Epithelial cell of prostate (primary cell): Measurements from ENCODE around the gene EEF1AKMT3.
"Not testable (repeated sequence)": the region's sequence is repeated elsewhere in the genome, so short reads cannot be mapped to it uniquely, and the experiment has no call there.

Experiments used
- DNase-seq: peaks from one replicate; pipeline ENCODE4 v3.0.0-alpha.2; 2011; ENCODE audit warnings: low read depth, low spot score
- H3K27ac ChIP-seq: fragments of 450-650 bp; 2 replicates; pipeline ENCODE4 v1.5.1; 2017; ENCODE audit warnings: mild to moderate bottlenecking

EEF1AKMT3 gene

DNA sequence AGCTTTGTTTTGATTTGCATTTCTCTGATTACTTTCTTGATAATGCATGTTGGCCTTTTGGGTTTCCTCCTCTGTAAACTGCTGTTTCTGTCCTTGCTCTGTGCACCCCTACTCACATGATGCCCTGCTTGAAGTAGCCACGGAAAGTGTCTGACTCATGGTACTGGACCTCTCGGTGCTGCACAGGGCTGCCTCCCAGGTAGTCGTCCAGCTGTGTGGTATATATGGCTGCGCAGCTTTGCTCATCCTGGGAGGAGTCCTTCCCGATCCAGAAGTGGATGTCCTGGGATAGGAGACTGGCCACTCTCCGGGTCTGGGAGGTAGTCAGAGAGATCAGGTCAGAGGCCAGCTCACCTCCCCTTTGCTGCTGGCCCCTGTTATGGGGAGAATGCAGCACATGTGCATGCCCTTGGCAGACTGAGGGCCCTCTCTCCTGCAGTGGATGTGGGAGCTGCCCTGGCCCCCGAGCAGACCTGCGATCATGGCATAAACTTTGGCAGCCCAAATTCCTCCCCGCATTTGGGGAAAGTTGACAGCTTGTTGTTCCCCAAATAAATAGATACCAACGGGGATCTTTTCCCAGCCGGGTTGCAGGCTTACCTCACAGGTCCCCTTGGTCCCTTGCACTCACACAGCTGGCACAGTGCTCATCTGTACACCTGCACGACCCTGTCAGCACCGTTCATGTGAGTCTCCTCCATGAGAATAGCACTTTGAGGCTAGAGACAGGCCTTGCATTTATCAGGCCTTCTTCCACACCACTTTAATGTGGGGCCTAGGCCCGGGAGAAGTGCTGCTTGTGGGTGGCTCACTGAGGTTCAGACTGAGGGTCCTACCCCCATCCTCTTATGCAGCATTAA, 40.9 kb downstream of the EEF1AKMT3 start:
- no peak for DNase-seq
- no peak overlapping the region for H3K27ac ChIP-seq

DNA sequence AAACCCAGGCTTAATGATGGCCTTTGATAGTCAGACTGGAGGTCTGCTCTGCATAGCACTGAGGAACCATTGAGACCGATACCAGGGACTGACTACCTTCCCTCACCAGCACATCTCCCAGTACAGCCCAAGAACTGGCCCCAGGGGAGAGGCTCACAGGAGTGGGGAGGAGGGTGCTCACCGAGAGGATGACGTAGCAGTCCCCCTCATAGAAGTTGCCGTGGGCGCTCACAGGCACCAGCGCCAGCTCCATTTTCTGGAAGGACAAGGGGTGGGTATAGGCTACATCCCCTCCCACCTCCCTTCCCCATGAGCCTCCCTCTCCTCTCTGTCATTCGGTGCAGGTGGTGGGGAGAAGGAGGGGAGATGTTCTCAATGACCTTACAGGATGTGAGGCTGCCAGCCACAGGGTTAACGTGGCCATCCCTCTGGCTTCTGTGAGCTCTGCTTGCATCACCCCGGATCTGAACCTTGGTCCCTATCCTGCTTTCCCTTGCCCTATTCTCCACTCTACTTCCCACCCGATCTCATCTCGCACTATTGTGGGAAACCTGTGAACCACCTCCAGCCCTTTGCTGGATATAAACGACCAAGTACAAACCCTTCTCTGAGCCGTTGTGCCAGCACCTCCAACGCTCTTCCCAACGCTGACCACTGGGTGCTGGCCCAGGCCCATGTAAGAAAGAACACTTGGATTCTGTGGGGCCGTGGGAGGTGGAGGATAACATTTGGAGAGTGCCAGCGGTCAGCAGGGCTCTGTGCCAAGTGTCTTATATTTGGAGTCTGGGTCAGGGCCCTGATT, 41.8 kb downstream of the EEF1AKMT3 start:
- no peak for DNase-seq
- no peak overlapping the region for H3K27ac ChIP-seq

DNA sequence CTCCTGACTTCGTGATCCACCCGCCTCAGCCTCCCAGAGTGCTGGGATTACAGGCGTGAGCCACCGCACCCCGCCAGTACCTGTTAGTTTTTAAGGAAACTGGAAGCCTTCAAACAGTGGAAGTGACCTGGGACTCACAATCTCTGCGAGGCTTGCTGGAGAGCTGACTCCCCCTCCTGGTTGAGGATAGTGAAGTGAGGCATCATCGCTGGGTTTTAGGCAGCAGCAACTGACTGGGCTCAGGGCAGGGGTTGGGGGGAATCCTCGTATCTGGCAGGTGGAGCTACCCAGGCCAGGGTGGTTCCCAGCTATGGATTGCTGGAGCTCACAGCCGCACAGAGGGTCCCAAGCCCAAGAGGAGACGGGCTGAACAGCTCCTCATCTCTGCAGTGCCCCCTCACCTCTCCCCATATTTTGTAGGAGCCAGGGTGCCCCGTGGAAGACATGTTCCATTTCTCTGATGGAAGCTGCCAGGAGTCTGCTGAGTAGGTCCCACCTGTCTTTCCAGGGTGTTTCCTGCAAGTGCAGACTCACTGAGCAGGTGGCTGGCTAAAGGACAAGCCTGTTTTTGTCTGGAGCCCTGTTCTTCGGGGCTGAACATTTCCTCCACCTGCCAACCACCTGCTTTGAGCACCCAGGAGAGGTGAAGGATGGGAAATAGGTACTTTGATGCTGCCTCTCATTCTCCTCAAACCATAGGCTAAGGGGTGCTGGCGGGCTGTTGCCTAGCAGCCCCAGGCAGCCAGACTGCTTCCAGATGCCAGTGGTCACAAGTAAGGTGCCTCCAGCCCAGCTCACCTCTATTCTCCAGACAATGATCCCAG, 43.0 kb downstream of the EEF1AKMT3 start:
- no peak overlapping the region for H3K27ac ChIP-seq
- DNase-seq: no peak

DNA sequence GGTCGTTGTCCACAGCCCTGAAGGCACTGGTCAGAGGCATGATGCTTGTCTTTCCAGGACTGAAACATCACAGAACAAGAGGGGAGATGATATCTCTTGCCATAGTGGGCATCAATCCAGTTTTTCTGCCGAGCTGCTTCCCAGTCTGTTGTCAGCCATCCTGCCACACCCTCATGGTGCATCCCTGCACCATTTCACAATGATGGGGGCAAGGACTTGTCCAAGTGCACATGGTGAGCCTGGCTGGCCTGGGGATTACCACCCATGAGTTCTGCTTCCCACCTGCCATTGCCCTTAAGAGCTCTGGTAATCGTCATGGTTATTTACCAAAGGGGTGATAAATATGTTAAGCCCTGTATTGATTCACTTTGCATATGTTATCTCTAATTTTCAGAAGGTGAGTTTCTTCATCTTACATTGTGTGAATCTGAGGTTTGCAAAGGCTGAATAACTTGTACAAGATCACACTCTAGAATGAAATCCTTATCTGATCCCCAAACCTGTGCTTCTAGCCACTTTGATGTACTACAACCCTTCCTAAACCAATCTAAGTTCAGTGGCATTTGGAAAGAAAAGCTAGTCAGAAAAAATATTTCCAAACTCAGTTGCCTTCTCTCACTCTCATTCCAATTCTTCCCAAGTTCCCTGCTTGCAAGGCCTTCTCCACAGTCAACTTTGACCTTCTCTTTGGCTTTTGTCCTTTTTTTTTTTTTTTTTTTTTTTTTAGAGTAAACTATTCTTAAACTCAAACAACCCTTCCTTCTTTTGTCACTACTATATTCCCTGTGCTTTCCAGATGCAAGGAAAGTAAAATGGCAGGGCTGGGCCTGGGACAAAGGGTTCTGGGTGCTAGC, 43.8 kb downstream of the EEF1AKMT3 start:
- no peak overlapping the region for H3K27ac ChIP-seq
- no peak for DNase-seq

DNA sequence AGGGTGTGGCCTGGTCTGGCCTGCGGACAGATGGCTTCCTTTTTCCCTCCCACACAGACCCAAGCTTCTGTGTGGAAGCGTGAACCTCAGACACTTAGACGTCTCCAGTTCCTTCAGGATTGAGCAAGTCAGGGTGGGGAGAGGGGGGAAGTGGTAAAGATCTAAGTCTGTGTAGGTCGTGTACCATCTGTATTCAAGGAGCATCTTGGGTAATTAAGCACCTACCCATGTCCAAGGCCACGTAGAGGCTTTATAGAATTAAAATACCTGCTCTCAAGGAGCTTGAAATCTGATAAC, 44.4 kb downstream of the EEF1AKMT3 start:
- DNase-seq: no peak
- no peak overlapping the region for H3K27ac ChIP-seq

DNA sequence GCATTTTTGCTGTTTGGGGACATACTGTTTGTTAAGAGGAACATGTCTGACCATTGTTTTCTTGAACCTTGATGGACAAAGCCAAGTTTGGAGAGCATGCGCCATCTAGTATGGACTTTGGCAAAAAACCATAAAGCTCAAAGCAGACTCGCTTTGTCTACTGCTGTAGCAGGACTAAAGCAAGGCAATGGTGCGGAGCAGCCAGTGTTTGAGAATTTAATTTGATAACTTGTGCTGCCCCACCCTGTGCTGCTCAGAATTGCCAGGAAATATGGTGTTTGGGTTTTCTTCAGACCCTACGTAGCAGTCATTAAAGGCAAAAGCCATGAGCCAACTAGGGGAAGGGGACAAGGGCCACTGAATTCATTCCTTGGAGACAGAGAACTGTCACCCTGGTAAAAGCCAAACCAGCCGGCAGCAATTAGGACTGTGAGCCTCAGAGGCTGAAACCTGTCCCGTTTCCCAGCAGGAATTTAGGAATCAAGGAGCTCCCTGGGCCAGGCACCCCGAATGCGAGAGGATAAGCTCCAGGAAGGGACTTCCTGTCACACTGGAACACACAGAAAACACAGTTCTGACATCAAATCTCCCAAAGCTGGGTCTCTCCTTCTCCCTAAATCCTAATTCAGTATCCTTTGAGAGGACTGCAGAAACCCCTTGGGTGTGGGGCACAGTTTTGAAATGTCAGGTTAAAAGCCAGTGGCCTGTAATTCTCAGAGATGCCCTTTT, 45.0 kb downstream of the EEF1AKMT3 start:
- H3K27ac ChIP-seq: no peak overlapping the region
- DNase-seq: no peak

DNA sequence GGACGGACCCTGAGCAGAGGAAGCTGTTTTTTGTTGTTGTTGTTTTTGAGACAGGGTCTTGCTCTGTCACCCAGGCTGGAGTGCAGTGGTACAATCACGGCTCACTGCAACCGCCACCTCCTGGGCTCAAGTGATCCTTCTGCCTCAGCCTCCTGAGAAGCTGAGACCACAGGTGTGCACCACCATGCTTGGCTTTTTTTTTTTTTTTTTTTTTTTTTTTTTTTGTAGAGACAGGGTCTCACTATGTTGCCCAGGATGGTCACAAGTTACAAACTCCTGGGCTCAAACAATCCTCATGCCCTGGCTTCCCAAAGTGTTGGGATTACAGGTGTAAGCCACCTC, 45.5 kb downstream of the EEF1AKMT3 start:
- H3K27ac ChIP-seq, DNase-seq: not testable (repeated sequence)

DNA sequence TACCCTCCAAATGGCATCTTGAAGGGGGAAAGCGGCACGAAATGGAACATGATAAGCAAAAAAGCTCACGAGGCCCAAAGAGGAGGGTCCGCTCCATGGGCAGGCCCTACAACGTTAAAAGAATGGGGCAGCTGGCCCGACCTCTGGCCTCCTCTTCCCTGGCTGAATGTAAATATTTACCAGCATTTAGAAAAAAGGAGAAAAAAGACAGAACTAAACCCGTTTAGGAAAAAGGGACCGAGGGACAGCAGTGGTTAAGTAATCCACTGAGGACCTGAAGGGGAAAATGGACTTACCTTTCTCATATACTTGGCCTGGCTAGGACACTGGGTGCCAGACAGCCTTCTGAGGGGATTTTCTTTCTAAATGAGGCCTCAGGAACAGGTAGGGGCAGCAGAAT, 47.7 kb downstream of the EEF1AKMT3 start:
- H3K27ac ChIP-seq, DNase-seq: not testable (repeated sequence)

DNA sequence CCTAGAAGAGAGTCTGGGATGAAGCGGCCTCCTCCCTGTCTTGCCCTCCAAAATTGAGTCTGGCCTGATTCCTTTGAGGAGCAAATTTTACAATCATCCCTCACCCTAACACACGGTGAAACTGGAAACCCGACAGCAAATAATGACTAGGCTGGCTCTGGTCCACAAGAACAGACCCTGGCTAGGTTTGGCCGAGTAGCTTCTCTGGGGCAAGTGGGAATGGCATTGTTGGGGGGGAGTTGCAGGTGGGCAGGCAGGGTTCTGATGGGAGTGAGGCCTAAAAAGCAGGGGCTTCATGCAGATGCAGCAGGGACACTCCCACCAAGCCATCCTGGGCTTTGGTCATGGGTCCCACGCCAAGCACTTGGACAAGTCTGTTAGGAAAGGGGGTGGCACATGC, 48.6 kb downstream of the EEF1AKMT3 start:
- not testable (repeated sequence) for H3K27ac ChIP-seq, DNase-seq

DNA sequence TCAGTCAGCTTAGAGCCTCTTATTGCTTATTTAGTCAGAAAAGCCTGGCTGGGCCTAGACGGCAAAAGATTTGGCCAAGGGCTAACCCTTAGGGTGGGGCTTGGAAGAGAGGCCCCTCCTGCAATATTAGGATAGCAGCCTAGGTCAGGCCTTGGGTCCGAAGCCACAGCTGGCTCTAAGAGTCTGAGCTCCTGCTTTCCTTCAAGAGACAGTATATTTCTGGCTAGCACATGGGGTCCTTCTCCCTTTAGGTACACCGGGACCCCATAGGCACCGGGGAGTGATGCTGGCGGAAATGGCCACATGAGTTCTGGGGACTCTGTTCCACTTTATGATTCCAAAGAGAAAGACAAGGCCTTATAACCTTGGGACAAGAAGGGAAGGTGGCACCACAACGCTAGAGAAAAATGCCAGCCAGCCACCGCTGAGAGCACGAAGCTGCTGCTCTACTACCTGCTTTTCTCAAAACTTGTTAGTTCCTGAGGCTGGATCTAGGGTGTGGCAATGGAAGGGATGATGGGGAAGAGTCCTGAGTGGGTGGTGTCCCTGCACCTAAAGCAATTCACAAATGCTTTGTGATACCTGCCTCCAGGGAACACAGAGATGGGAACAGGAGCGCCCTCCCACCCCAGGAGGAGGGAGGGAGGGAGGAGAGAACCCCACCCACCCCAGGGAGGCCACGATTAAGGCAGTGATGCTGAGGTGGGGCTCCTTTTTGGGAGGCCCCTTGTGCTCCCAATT, 49.2 kb downstream of the EEF1AKMT3 start:
- no peak overlapping the region for H3K27ac ChIP-seq
- no peak for DNase-seq

DNA sequence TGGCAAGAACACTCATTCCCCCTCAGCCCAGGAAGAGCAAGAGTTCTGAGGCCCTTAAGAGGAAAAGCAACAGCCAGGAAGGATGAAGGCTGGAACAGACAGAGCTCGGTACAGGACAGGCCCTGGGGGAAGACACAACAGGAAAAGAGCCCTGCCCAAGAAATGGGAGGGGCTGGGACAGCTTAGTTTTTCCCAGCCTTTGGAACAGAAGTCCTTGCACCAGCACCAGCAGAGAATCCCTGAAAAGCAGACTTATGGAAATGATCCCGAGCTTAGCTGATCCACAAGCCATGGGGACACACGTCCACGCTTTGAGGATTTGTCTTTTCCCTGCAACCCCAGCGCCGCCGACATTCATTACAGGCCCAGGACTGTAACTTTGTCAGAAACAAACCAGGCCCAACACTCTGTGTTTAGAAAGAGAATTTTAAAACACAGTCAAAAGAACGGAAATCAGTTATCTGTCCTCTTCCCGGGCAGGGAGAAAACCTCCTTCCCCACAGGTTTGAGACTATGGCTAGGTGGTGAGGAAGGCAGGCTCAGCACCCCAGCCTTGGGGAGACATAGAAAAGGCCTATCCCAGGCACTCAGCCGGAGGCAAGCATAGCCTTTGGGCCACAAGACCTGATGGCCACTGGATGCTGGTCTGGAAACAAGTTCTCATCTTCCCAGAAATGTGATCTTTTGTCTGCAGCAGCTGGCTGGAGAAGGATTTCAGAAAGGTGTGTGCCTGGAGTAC, 50.1 kb downstream of the EEF1AKMT3 start:
- DNase-seq: no peak
- no peak overlapping the region for H3K27ac ChIP-seq

DNA sequence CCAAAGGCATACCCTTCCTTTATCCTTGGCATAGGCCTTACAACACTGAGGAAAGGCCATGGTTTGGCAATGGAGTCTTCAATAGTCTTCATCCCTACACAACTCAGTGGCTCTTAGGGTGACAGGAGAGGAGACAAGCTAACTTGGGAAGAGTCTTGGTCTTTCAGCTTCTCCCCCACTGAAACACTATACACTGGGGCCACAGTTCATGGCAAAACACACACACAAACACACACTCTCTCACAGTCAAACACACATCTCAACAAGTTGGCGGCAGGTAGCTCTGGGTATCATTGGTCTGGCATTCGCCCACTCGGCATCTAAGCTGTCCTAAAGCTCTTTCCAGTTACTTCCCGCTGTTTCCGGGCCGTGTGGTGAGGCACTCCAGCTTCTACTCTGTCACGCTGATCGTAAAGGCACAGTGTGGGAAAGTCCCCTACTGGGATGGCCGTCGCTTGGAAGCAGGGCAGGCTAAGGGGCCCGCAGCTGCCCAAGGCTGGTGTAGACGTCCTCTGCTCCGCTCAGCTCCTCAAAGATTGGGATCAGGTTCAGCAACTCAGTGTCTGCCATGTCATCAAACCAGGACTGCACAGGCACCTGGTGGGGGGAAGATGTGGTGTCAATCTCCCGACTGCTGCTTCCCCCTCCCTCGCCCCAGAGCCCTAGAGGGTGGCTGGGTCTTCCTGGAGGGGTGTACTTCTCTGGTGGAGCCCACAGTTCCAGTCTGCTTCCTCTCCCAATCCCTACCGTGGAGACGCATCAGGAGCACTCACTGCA, 50.9 kb downstream of the EEF1AKMT3 start:
- no peak overlapping the region for H3K27ac ChIP-seq

DNA sequence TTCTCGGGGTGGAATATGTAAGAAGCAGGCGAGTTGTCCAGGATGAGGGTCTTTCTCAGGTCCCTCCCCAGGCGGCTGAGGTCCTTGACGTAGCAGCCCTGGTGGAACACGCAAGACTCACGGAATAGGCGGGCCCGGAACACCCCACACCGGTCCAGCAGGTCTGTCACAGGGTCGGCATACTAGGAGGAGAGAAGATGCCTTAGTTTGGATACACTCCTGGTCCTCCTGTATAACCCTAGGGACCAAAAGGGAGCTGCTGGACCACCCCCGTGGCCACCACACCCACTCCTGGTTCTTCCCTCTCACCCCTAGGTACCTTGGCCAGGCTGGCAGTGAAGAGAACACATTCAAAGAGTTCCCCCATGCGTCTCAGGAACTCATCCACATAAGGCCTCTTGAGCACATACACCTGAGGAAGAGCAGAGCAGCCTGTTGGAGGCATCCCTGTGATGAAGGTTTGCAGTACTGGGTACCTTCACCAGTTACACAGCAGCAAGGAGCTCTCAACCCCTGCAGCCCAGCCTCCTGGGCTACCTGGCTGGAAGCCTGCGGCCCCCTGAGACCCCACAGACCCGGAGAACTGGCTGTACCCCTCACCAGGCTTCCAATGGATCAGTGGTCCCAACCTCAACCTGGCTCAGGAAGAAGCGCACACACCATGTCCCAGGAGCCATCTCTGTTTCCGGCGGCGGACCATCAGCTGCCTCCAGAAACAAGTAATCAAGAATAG, 51.7 kb downstream of the EEF1AKMT3 start:
- H3K27ac ChIP-seq: no peak overlapping the region
- DNase-seq: no peak

More for the DNA sequence above, 50.9 kb downstream of the EEF1AKMT3 start:
- DNase-seq: no peak

DNA sequence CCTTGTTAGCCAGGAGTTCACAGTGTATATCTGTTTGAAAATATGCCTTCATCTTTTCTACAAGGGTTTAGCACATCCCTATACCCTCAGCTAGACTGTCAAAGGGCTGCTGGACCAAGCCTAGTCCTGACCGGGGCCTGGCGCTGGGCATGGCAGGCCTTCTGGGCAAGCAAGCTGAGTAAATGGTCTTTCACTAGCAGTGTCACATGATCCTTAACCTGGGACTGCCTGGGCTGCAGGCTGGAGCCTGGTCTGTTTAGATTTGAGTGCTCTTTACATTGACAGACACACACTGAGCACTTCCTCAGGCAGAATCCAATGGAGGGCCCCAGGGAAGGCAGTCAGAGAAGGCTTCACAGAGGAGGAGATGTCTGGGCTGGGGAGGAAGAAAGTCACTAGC, 53.0 kb downstream of the EEF1AKMT3 start:
- DNase-seq: no peak
- no peak overlapping the region for H3K27ac ChIP-seq

DNA sequence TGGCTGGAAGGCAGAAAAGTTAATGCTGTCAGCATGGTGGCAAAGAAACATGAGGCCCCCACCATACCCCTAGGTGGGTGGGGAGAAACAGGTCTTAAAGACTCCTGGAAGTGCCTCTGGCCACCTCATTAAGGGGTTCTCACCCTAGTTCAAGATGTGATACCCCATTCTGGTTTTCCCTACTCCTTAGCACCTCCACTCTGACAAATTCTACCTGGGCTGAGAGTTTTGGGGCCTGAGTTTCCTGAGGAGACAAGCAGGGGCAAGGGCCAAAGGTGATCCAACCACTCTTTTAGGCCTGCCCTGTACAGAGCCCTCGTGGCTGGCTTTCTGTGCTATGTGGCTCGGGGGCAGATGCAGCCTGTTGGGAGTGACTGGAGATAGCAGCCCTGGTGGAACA, 54.0 kb downstream of the EEF1AKMT3 start:
- H3K27ac ChIP-seq: no peak overlapping the region
- no peak for DNase-seq

DNA sequence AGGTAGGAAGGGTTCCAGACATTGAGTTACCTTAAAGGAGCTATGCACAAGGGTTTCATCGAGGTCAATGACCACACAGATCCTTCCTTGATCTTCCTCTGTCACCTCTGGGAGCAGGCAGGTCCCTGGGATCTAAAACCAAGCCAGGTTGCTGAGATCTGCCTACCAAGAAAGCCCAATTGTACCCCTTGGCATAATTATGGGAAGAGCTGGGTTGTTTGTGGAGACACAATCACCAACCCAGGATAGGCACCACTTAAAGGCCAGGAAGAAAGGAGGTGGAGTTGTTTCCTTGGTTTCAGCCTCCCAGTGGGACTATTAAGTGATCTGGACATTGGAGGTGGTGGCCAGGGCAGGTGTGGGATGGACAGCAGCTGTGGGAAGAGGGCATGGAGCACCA, 54.6 kb downstream of the EEF1AKMT3 start:
- no peak overlapping the region for H3K27ac ChIP-seq
- DNase-seq: no peak
